HG03039 (cell line): ENCODE data around the gene NACC1.

ENCODE experiments used
- ATAC-seq: cut with Tn5 transposase; IDR thresholded peaks from one replicate; pipeline ENCODE4 v1.9.1; 2021; ENCODE audit warnings: mild to moderate bottlenecking, moderate library complexity; ENCODE audit not compliant: unreplicated experiment

The NACC1 gene

GRCh38 chr19:13118424-13119193 is 545 bp downstream of the NACC1 start:
- ATAC-seq: peak; percentile 8

DNA sequence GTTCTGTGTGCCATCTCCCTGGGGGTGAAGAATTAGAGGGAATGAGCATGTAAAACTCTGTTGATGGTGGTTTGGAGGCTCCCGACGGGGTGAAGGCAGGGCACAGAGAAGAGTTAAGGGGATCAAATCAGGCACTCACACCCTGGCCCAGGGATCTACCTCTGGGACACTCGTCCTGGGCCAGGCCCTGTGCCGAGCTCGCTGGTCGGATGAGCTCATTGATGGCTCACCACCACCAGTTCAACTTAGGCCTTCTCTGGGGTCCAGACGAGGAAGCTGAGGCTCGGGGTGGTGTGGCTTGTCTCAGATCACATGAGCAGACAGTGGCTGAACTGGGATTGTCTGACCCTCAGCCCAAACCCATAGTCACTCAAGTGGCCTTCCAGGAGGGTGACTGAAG is 1.6 kb downstream of the NACC1 start:
- no peak for ATAC-seq

- no peak for ATAC-seq
These were observed 2.0 kb downstream of the NACC1 start for GRCh38 chr19:13120031-13120430.

DNA sequence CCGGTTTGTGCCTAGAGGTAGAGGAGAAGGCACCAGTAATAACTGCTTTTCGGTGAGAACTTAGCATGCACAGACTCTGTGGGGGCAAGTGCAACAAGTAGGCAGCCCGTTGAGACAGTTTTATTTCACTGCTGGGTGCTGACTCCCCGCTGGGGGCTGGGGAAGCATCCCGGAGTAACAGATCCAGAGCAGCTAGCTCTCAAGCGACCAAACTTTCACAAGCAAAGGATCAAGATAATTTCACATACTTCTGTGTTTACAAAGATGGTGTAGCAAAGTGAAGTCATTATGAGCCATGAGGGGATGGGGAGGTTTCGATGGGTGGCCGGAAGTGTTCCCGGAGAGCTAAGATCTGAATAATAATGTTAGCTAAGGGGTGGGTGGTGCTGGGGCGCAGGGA is 2.8 kb downstream of the NACC1 start:
- ATAC-seq: no peak

- ATAC-seq: no peak
These were observed 3.6 kb downstream of the NACC1 start for GRCh38 chr19:13121551-13122274.

DNA sequence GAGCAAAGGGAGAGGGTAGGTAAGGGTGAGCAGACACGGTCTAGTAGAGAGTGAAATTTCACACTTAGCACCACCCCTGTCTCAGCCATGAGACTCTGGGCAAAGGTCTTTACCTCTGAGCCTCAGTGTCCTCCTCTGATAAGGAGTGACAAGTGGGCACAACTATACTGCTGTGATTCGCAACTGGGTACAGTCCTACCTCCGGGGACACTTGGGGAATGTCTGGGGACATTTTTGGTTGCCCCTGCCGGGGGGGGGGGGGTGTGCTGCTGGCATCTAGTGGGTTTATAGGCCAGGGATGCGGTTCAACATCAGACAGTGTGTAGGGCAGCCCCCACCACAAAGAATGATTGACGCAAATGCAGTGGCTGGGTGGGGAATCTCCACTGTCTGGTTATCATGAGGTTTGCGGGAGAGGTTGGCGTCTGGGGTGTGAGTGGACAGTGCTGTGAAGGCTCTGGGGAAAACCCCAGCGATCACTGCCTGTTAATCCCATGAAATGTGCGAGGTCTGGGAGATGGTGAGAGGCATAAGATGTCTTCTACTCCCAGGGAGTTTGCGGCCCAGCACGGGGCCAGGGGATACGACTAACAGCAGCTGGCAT is 4.3 kb downstream of the NACC1 start:
- no peak for ATAC-seq

DNA sequence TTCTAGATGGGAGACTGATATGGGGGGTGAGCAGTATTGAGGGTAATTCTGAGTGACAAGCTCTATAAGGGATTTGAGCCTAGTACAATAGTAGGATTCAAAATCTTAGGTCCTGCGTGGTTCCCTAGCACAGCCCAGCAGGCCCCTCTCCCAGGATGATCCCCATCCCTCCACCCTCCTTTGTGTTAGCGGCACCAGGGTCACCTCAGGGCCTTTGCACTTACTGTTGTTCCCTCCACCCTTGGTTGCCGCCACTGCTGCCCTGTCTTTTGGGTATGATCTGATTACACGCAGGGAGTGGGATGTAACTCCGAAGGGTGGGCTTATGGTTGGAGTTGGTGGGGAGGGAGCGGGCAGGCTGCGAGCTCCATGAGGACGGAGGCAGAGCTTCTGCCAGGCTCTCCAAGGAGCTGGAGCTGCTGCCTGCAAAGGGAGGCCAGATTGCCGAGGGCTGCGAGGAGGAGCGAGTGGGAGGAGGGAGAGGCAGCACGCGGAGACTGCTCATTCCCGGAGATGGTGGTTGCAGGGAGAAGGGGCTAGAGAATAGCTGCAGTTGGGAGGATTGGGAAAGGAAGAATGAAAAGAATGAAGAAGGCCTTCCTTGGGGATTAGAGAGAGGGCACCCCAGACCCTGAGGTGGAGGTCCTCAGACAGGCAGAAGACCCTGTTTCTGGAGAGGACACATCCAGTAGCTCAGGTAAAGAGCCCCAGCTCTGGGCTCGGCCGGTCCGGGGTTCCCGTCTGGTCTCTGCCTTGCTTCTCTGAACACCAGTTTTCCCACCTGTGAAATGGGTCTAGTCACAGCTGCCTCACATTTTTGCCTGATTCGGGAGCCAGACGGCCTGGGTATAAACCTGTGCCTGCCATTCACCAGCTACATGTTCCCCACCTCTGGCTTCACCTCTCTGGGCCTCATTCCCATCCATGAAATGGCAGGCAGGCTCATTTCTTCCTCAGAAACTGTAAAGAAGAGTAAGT is 5.2 kb downstream of the NACC1 start:
- ATAC-seq: no peak

GRCh38 chr19:13127051-13127450 is 9.0 kb downstream of the NACC1 start:
- no peak for ATAC-seq

DNA sequence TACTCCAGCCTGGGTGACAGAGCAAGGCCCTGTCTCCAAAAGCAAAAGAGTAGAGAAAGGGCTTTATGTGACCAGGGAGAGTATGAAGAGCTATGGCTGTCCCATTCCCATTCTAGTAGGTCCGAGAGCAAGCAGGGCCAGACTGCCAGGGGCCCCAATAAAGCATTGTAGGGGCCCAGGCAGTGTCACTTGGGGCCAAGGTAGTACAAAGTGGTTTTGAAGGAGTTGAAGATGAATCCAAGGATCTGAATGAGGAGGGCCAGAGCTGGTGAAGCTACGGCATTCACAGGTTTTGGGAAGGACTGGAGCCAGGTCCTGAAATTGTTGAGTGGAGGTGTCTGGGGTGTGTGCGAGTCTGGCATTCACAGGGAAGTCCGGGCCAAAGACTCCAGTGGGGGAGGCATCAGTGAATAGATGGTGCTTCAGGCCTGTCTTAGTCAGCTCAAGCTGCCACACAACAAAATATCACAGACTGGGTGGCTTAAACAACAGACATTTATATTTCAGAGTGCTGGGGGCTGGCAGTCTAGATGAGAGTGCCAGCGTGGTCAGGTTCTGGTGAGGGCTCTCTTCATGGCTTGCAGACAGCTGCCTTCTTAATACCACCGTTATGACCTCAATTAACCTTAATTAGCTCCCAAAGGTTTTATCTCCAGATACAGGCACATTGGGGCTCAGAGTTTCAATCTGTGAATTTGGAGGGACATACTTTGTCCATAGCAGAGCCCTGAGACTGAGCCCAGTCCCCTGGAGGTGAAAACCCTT is 9.9 kb downstream of the NACC1 start:
- ATAC-seq: no peak

DNA sequence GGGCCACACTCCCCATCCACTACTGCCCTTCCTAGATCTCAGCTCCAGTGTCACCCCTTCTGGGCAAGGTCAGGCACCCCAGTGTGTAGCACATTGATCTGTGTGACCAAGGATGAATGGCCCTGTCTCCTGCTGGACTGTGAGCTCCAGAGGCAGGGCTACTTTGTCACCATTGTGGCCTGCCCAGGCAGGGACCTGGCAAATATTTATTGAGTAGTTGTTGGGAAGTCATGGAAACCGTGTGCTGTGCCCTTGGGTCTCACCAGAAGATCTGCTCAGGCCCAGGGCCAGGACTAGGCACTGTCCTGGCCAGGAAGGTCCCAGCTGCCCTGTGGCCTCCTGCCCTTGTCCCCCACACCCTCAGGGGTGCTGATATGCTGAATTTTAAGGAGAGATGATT is 10.5 kb downstream of the NACC1 start:
- ATAC-seq: no peak

DNA sequence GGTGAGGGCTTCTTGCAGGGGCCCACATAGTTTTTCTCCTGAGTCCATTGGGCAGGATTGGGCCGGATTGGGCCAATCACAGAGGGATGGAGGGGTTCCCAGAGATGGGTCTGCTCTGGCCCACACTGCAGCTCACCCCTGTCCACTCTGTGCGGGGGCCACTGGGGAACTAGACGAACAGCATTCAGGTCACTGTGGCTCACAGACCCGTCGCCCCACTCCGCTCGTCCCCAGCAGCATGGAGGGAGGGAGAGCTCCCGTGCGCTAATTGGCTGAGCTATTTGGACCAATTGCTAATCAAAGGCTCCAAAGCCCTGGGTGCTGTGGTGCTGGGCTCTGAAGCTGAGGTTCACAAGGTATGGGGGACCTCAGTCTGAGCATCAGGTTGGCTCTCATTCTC is 11.3 kb downstream of the NACC1 start:
- ATAC-seq: no peak

DNA sequence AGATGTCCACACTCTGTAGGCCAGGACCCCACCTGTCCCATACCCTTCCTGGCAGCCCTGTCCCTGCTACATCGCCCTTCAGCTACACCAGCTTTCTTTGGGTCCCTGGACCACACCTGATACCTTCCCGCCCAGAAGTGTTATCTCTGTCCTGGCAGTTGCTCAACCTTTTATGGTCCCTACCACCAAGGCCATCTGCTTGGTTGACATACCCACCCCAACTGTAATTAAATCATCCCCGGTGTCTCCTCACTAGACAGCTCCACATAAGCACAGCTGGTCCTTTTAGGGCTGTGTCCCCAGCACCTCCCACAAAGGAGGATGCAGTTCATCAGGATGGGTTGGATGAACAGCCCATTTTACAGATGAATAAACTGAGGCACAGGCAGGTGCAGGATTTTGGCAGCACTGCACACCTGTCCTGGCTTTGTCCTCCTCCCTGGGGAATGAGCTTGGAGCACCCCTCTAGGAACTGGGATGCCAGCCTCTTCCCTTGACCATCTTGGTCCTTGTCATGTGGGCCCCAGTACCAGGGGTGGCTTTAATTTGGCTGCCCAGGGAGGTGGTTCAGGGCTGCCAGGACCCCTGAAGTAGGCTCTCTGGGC is 12.9 kb downstream of the NACC1 start:
- ATAC-seq: no peak

- ATAC-seq: no peak
These were observed 14.6 kb downstream of the NACC1 start for GRCh38 chr19:13132471-13133180.

DNA sequence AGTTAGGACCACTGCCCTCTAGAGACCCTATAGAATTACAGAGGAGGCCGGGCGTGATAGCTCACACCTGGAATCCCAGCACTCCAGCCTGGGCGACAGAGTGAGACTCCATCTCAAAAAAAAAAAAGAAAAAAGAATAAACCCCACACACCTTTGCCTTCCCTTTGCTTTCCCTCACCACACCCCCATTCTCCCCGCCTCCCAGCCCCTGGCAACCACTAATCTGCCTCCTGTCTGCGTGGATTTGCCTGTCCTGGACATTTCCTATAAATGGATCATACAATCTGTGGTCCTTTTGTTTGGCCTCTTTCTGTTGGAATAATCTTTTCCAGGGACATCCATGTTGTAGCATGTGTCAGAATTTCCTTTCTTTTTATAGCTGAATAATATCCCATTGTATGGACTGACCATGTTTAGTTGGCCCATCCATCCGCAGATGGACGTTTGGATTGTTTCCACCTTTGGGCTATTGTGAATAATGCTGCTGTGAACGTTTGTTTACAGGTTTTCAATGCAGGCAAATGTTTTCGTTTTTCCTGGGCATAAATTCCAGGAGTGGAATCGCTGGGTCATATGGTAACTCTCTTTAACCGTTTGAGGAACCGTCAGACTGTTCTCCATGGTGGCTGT is 15.3 kb downstream of the NACC1 start:
- no peak for ATAC-seq

- no peak for ATAC-seq
These were observed 16.6 kb downstream of the NACC1 start for GRCh38 chr19:13134626-13135025.

GRCh38 chr19:13135068-13136062 is 17.3 kb downstream of the NACC1 start:
- ATAC-seq: no peak

- ATAC-seq: no peak
These were observed 19.3 kb downstream of the NACC1 start for GRCh38 chr19:13137290-13137794.
